ENCODE data around the gene EDNRA.

GRCh38 chr4:147518086-147518485, 37.2 kb downstream of the EDNRA start:
- TF ChIP-seq CTCF (conservative IDR thresholded peaks at IDR 0.05) (no peak), ZFX (IDR thresholded peaks at IDR 0.05) (no peak)
